Liver (tissue), 9 donors: ENCODE measurements around the gene PLA2G2F. TPM values are rescaled to one million over a fixed set of nuclear protein-coding genes. Genes with fewer than 3 reads are reported as not detected.

Experiments used
- DNase-seq: peaks from one replicate; pipeline ENCODE4 v3.0.0-alpha.2; 2017; ENCODE audit warnings: low spot score
- H3K27ac ChIP-seq, 2 donors: one replicate each; pipeline ENCODE4 v1.7.0; 2013; ENCODE audit warnings: inconsistent platforms in 2 of 2, low read length in 2 of 2, control low read depth in 1 of 2, low read depth in 1 of 2, mild to moderate bottlenecking in 1 of 2
- H3K27me3 ChIP-seq, 4 donors: one replicate each; pipeline versions ENCODE4 v1.6.1 to v1.7.0; 2013; ENCODE audit warnings: low read length in 3 of 4, inconsistent platforms in 1 of 4, mild to moderate bottlenecking in 1 of 4, moderate library complexity in 1 of 4; ENCODE audit not compliant: control insufficient read depth in 4 of 4, insufficient read depth in 4 of 4
- H3K36me3 ChIP-seq, 4 donors: one replicate each; pipeline versions ENCODE4 v1.6.1 to v1.7.0; 2013; ENCODE audit warnings: low read length in 3 of 4, mild to moderate bottlenecking in 3 of 4, low read depth in 1 of 4, moderate library complexity in 1 of 4; ENCODE audit not compliant: control insufficient read depth in 4 of 4, insufficient read depth in 3 of 4
- H3K4me1 ChIP-seq, 4 donors: one replicate each; pipeline versions ENCODE4 v1.6.1 to v1.7.0; 2013; ENCODE audit warnings: low read length in 3 of 4, mild to moderate bottlenecking in 3 of 4, moderate library complexity in 1 of 4; ENCODE audit not compliant: control insufficient read depth in 4 of 4, insufficient read depth in 4 of 4
- H3K4me3 ChIP-seq, 3 donors: one replicate each; pipeline versions ENCODE4 v1.6.1 to v1.7.0; 2013; ENCODE audit warnings: low read length in 3 of 3, control low read depth in 1 of 3, low read depth in 1 of 3, mild to moderate bottlenecking in 1 of 3
- H3K9ac ChIP-seq, 2 donors: one replicate each; pipeline ENCODE4 v1.7.0; 2013; ENCODE audit warnings: low read length in 2 of 2, mild to moderate bottlenecking in 2 of 2, moderate library complexity in 2 of 2, control low read depth in 1 of 2, low read depth in 1 of 2
- H3K9me3 ChIP-seq, 4 donors: one replicate each; pipeline versions ENCODE4 v1.6.1 to v1.7.0; 2013; ENCODE audit warnings: low read length in 3 of 4; ENCODE audit not compliant: control insufficient read depth in 4 of 4
- EGR1 ChIP-seq, 2 donors: IDR thresholded peaks; 2 replicates each; pipeline ENCODE4 v1.6.1; 2016 to 2018; ENCODE audit warnings: antibody characterized with exemption in 2 of 2, low read depth in 2 of 2
- FOXA1 ChIP-seq: IDR thresholded peaks from 2 replicates; pipeline ENCODE4 v1.6.1; 2016; ENCODE audit warnings: antibody characterized with exemption
- FOXA2 ChIP-seq: IDR thresholded peaks from 2 replicates; pipeline ENCODE4 v1.6.1; 2016; ENCODE audit warnings: antibody characterized with exemption
- GABPA ChIP-seq, 2 donors: IDR thresholded peaks in 1 of 2; conservative IDR thresholded peaks in 1 of 2; 2 replicates each; pipeline ENCODE4 v1.6.1; 2016; ENCODE audit warnings: antibody characterized with exemption in 2 of 2, mild to moderate bottlenecking in 1 of 2, moderate library complexity in 1 of 2
- JUND ChIP-seq, 2 donors: IDR thresholded peaks; 2 replicates each; pipeline ENCODE4 v1.6.1; 2016; ENCODE audit warnings: antibody characterized with exemption in 2 of 2
- NR2F2 ChIP-seq: IDR thresholded peaks from 2 replicates; pipeline ENCODE4 v1.6.1; 2016; ENCODE audit warnings: antibody characterized with exemption
- RAD21 ChIP-seq, 2 donors: IDR thresholded peaks; 2 replicates each; pipeline ENCODE4 v1.6.1; 2016; ENCODE audit warnings: antibody characterized with exemption in 2 of 2, mild to moderate bottlenecking in 2 of 2
- RXRA ChIP-seq, 2 donors: IDR thresholded peaks; 2 replicates each; pipeline ENCODE4 v1.6.1; 2017 to 2018; ENCODE audit warnings: antibody characterized with exemption in 2 of 2, mild to moderate bottlenecking in 1 of 2
- SP1 ChIP-seq: IDR thresholded peaks from 2 replicates; pipeline ENCODE4 v1.6.1; 2018; ENCODE audit warnings: antibody characterized with exemption, mild to moderate bottlenecking
- YY1 ChIP-seq: IDR thresholded peaks from 2 replicates; pipeline ENCODE4 v1.6.1; 2016; ENCODE audit warnings: antibody characterized with exemption, mild to moderate bottlenecking
- WGBS: extraction: QIAGEN DNeasy Blood & Tissue Kit; methylation state at CpG from one replicate; pipeline ENCODE4 v1.1.7; 2013; 5-methylcytosine and 5-hydroxymethylcytosine counted together
- polyA plus RNA-seq, 2 donors: library from polyadenylated mRNA; stranded (reverse) in 1 of 2; unstranded in 1 of 2; fragments of 200-250 nt in 1 of 2; fragments of >200 nt in 1 of 2; fragmentation: Nextera tagmentation in 1 of 2; extraction: Ambion mirVana in 1 of 2; gene quantifications; one replicate each; pipeline versions ENCODE4 v1.2.1 to v1.2.3, GENCODE V29; 2013 to 2015
- total RNA-seq, 2 donors: library from RNA; depleted of rRNA; stranded (reverse); fragments of >200 nt; gene quantifications; one replicate each; pipeline ENCODE4 v1.2.3, GENCODE V29; 2014
- TF ChIP-seq, protein P1 (sequence below): fragments of 150-350 bp; IDR thresholded peaks from 2 replicates; pipeline ENCODE4 v1.5.1; 2017; ENCODE audit warnings: improper control_type of control experiment, low read depth, low read length; ENCODE audit not compliant: missing input control
- TF ChIP-seq, protein P2 (sequence below): IDR thresholded peaks from 2 replicates; pipeline ENCODE4 v1.6.1; 2016; ENCODE audit warnings: antibody characterized with exemption, mild to moderate bottlenecking
- TF ChIP-seq, protein P3 (sequence below): IDR thresholded peaks from 2 replicates; pipeline ENCODE4 v1.6.1; 2016; ENCODE audit warnings: antibody characterized with exemption
- TF ChIP-seq, protein P4 (sequence below): IDR thresholded peaks from 2 replicates; pipeline ENCODE4 v1.6.1; 2016; ENCODE audit warnings: antibody characterized with exemption
- donor health status: healthy.
- donor health status: healthy.
- donor health status: healthy.
- donor health status: healthy.
- donor health status: healthy.

The PLA2G2F gene
- total and polyA plus RNA-seq, 4 donors: under 0.01 TPM; not detected in 3

DNA sequence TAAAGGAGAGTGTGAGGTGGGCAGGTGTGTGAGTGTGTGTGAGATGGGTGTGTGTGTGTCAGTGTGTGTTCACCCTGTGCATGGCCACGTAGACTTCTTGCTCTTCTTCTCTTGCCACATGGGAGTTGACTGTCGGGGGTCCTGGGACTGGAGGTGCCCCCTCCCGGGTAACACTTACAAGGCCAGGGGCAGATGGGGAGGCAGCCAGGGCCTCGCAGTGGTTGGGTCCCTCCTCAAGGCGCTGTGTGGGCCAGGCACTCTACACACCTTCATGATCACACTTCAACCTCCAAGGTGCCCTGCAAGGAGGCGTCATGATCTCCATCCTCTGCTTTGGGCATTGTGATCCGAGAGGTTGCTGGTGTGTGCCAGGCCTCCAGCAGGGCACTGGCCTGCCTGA lies 2.3 kb downstream of the PLA2G2F start:
- no peak overlapping the region for H3K27ac ChIP-seq
- 94% methylated on average over 7 of the region's 7 CpGs for WGBS
- H3K36me3 ChIP-seq: no peaks in the 10 kb centered on the region
- no peak for DNase-seq
- no peak overlapping the region for H3K9ac ChIP-seq
- no peaks in the 10 kb centered on the region for H3K4me1 ChIP-seq
- no peaks in the 10 kb centered on the region for H3K9me3 ChIP-seq
- no peak overlapping the region for H3K4me3 ChIP-seq
- H3K27me3 ChIP-seq: no peaks in the 10 kb centered on the region
- no peak for TF ChIP-seq EGR1 (IDR thresholded peaks at IDR 0.05; ENCODE audit: low read depth in 2 of 2)
- TF ChIP-seq FOXA1: no peak
- TF ChIP-seq, protein P1, sequence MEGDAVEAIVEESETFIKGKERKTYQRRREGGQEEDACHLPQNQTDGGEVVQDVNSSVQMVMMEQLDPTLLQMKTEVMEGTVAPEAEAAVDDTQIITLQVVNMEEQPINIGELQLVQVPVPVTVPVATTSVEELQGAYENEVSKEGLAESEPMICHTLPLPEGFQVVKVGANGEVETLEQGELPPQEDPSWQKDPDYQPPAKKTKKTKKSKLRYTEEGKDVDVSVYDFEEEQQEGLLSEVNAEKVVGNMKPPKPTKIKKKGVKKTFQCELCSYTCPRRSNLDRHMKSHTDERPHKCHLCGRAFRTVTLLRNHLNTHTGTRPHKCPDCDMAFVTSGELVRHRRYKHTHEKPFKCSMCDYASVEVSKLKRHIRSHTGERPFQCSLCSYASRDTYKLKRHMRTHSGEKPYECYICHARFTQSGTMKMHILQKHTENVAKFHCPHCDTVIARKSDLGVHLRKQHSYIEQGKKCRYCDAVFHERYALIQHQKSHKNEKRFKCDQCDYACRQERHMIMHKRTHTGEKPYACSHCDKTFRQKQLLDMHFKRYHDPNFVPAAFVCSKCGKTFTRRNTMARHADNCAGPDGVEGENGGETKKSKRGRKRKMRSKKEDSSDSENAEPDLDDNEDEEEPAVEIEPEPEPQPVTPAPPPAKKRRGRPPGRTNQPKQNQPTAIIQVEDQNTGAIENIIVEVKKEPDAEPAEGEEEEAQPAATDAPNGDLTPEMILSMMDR: no peak
- TF ChIP-seq SP1: no peak
- no peak for TF ChIP-seq NR2F2
- TF ChIP-seq, protein P2, sequence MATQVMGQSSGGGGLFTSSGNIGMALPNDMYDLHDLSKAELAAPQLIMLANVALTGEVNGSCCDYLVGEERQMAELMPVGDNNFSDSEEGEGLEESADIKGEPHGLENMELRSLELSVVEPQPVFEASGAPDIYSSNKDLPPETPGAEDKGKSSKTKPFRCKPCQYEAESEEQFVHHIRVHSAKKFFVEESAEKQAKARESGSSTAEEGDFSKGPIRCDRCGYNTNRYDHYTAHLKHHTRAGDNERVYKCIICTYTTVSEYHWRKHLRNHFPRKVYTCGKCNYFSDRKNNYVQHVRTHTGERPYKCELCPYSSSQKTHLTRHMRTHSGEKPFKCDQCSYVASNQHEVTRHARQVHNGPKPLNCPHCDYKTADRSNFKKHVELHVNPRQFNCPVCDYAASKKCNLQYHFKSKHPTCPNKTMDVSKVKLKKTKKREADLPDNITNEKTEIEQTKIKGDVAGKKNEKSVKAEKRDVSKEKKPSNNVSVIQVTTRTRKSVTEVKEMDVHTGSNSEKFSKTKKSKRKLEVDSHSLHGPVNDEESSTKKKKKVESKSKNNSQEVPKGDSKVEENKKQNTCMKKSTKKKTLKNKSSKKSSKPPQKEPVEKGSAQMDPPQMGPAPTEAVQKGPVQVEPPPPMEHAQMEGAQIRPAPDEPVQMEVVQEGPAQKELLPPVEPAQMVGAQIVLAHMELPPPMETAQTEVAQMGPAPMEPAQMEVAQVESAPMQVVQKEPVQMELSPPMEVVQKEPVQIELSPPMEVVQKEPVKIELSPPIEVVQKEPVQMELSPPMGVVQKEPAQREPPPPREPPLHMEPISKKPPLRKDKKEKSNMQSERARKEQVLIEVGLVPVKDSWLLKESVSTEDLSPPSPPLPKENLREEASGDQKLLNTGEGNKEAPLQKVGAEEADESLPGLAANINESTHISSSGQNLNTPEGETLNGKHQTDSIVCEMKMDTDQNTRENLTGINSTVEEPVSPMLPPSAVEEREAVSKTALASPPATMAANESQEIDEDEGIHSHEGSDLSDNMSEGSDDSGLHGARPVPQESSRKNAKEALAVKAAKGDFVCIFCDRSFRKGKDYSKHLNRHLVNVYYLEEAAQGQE: no peak
- no peak for TF ChIP-seq RAD21 (IDR thresholded peaks at IDR 0.05)

DNA sequence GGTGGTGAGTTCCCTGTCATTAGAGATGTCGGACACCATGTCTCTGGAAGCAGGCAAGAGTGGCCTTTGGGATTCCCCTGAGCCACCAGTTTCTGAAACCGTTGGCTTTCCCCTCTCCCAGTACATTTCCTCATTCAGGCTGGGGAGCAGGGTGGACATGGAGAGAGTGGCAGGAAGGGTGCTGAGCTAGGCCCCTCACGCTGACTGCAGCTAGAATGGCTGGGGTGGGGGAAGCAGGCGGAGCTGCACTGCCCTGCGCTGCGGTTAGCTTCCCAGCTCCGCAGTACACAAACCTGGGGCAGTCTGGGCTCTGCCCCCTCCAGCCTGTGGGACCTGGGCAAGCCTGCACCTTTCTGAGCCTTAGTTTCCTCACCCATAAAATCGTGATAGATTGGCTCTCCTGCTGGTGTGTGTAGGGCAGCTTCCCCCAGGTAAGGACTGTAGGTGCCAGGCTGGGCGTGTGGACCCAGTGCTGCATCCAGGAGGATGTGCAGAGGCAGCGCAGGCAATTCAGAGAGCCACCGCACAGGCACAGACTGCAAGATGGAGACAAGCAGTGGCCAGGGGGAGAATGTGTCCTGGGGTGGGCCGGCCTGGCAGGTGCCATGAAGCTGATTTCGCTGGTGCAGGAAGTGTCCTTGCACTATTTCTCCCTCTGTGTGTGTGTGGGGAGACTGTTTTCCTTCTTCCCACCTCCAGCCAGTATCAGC lies 3.0 kb downstream of the PLA2G2F start:
- TF ChIP-seq, protein P1: no peak
- TF ChIP-seq RAD21 (IDR thresholded peaks at IDR 0.05) (no peak), SP1 (no peak), RXRA (IDR thresholded peaks at IDR 0.05) (no peak), YY1 (no peak), JUND (IDR thresholded peaks at IDR 0.05) (no peak), FOXA2 (no peak), GABPA (IDR thresholded peaks at IDR 0.05 in 1 of 2, conservative IDR thresholded peaks at IDR 0.05 in 1 of 2) (no peak), NR2F2 (no peak)
- TF ChIP-seq, protein P3, sequence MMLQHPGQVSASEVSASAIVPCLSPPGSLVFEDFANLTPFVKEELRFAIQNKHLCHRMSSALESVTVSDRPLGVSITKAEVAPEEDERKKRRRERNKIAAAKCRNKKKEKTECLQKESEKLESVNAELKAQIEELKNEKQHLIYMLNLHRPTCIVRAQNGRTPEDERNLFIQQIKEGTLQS: no peak
- TF ChIP-seq, protein P4, sequence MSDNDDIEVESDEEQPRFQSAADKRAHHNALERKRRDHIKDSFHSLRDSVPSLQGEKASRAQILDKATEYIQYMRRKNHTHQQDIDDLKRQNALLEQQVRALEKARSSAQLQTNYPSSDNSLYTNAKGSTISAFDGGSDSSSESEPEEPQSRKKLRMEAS: no peak
- no peak overlapping the region for H3K27ac ChIP-seq
- H3K9me3 ChIP-seq: no peaks in the 10 kb centered on the region
- no peaks in the 10 kb centered on the region for H3K4me1 ChIP-seq
- 91% methylated on average over 13 of the region's 13 CpGs for WGBS
- DNase-seq: no peak
- H3K27me3 ChIP-seq: no peaks in the 10 kb centered on the region
- H3K9ac ChIP-seq: no peak overlapping the region
- H3K4me3 ChIP-seq: no peak overlapping the region
- H3K36me3 ChIP-seq: no peaks in the 10 kb centered on the region
